BLaER1 (cell line): ENCODE results near the gene GFPT2.

ENCODE experiments used
- H3K27ac ChIP-seq: shearing (Covaris generic); formaldehyde crosslinking; 2 replicates; pipeline ENCODE4 v1.8.1; 2022
- H3K27me3 ChIP-seq: shearing (Covaris generic); formaldehyde crosslinking; 2 replicates; pipeline ENCODE4 v1.8.1; 2022
- H3K36me3 ChIP-seq: shearing (Covaris generic); formaldehyde crosslinking; 2 replicates; pipeline ENCODE4 v1.8.1; 2022
- H3K4me1 ChIP-seq: shearing (Covaris generic); formaldehyde crosslinking; 2 replicates; pipeline ENCODE4 v1.8.1; 2022
- H3K4me2 ChIP-seq: shearing (Covaris generic); formaldehyde crosslinking; 2 replicates; pipeline ENCODE4 v1.8.1; 2022
- H3K4me3 ChIP-seq: shearing (Covaris generic); formaldehyde crosslinking; 2 replicates; pipeline ENCODE4 v1.8.1; 2022
- H3K9ac ChIP-seq: shearing (Covaris generic); formaldehyde crosslinking; 2 replicates; pipeline ENCODE4 v1.8.1; 2022
- H3K9me3 ChIP-seq: shearing (Covaris generic); formaldehyde crosslinking; 2 replicates; pipeline ENCODE4 v1.8.1; 2022
- H4K20me1 ChIP-seq: shearing (Covaris generic); formaldehyde crosslinking; 2 replicates; pipeline ENCODE4 v1.8.1; 2022
- Cebpa-rat ChIP-seq: shearing (Covaris generic); IDR thresholded peaks from 2 replicates; pipeline ENCODE4 v1.8.1; 2022

GFPT2 gene

GRCh38 chr5:180290568-180291233, 62.4 kb downstream of the GFPT2 start:
- Histone ChIP-seq H3K4me2 (peak overlapping the region; percentile 94), H3K36me3 (peaks cover 28% of the 10 kb centered on the region), H4K20me1 (peaks cover 57% of the 10 kb centered on the region), H3K27ac (no peak overlapping the region), H3K4me3 (peak overlapping the region; percentile 96), H3K9me3 (0 out of 2 replicates have a peak, but pooled peaks cover 5% of the 10 kb centered on the region), H3K9ac (peak overlapping the region; percentile 53), H3K27me3 (no peaks in the 10 kb centered on the region), H3K4me1 (peaks cover 42% of the 10 kb centered on the region)
- no peak for TF ChIP-seq Cebpa-rat

DNA sequence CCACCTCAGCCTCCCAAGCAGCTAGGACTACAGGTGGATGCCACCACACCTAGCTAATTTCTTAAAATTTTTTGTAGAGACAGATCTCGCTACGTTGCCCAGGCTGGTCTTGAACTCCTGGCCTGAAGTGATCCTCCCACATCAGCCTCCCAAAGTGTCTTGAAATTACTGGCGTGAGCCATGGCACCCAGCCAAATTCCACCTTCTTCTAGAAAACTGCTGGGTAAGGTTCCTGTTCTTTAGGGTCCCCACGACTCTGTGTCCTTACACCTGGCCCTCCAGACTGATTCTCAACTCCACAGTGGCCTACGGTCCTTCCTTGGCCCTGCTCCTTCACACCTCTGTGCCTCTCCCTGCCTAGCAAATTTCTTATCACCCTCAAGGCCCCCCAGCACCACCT, 63.2 kb downstream of the GFPT2 start:
- H3K36me3 ChIP-seq = peaks cover 30% of the 10 kb centered on the region
- H3K4me1 ChIP-seq = peaks cover 38% of the 10 kb centered on the region
- H3K9ac ChIP-seq = peak overlapping the region; percentile 53; the same call in 1 of the 2 replicates
- TF ChIP-seq Cebpa-rat = no peak
- H3K27ac ChIP-seq = no peak overlapping the region
- no peaks in the 10 kb centered on the region for H3K27me3 ChIP-seq
- H4K20me1 ChIP-seq = peaks cover 62% of the 10 kb centered on the region
- no peak overlapping the region for H3K4me3 ChIP-seq
- H3K4me2 ChIP-seq = peak overlapping the region; percentile 94
- H3K9me3 ChIP-seq = 0 out of 2 replicates have a peak, but pooled peaks cover 5% of the 10 kb centered on the region

GRCh38 chr5:180289433-180289832, 63.7 kb downstream of the GFPT2 start:
- H3K4me1 ChIP-seq = peaks cover 33% of the 10 kb centered on the region
- peak overlapping the region; percentile 94 for H3K4me2 ChIP-seq
- no peak overlapping the region for H3K4me3 ChIP-seq
- peaks cover 67% of the 10 kb centered on the region for H4K20me1 ChIP-seq
- H3K9me3 ChIP-seq = 0 out of 2 replicates have a peak, but pooled peaks cover 5% of the 10 kb centered on the region
- H3K36me3 ChIP-seq = peaks cover 33% of the 10 kb centered on the region
- no peak for TF ChIP-seq Cebpa-rat
- no peaks in the 10 kb centered on the region for H3K27me3 ChIP-seq
- H3K27ac ChIP-seq = no peak overlapping the region
- no peak overlapping the region for H3K9ac ChIP-seq

- Histone ChIP-seq H3K36me3 (peaks cover 49% of the 10 kb centered on the region), H3K4me2 (no peak overlapping the region), H3K9me3 (0 out of 2 replicates have a peak, but pooled peaks cover 5% of the 10 kb centered on the region), H3K27me3 (no peaks in the 10 kb centered on the region), H3K4me1 (peaks cover 22% of the 10 kb centered on the region), H3K4me3 (no peak overlapping the region), H3K27ac (no peak overlapping the region), H4K20me1 (peaks cover 74% of the 10 kb centered on the region), H3K9ac (no peak overlapping the region)
- TF ChIP-seq Cebpa-rat = no peak
Observed at GRCh38 chr5:180287868-180288267, 65.3 kb downstream of the GFPT2 start.

DNA sequence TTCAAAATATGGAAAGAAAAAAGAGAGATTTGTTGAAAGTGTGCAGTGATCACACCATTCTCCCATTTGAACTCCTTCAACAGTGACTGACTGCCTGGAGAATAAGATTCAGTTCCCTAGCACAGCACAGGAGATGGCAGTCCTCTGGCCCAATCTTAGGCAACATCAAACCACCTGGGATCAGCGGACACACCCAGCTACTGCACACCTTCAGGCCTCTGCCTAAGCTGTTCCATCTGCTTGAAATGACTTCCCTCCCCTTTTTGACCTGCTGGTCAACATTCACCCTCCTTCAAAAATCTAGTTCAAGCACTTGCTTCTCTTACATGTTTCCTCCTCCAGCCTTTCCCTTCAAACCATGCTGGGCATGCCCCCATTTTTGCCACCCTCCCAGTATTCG, 65.7 kb downstream of the GFPT2 start:
- H4K20me1 ChIP-seq = peaks cover 79% of the 10 kb centered on the region
- no peak for TF ChIP-seq Cebpa-rat
- no peak overlapping the region for H3K9ac ChIP-seq
- H3K9me3 ChIP-seq = 0 out of 2 replicates have a peak, but pooled peaks cover 5% of the 10 kb centered on the region
- no peak overlapping the region for H3K4me3 ChIP-seq
- H3K27me3 ChIP-seq = no peaks in the 10 kb centered on the region
- peaks cover 22% of the 10 kb centered on the region for H3K4me1 ChIP-seq
- H3K36me3 ChIP-seq = peaks cover 54% of the 10 kb centered on the region
- no peak overlapping the region for H3K4me2 ChIP-seq
- no peak overlapping the region for H3K27ac ChIP-seq

- Histone ChIP-seq H3K4me3 (no peak overlapping the region), H3K9me3 (peaks cover 23% of the 10 kb centered on the region), H3K4me2 (no peak overlapping the region), H3K4me1 (peaks cover 3% of the 10 kb centered on the region), H3K27me3 (no peaks in the 10 kb centered on the region), H3K27ac (no peak overlapping the region), H3K36me3 (peaks cover 86% of the 10 kb centered on the region), H3K9ac (no peak overlapping the region), H4K20me1 (peaks cover 68% of the 10 kb centered on the region)
- no peak for TF ChIP-seq Cebpa-rat
Observed at GRCh38 chr5:180284149-180284548, 69.0 kb downstream of the GFPT2 start.

DNA sequence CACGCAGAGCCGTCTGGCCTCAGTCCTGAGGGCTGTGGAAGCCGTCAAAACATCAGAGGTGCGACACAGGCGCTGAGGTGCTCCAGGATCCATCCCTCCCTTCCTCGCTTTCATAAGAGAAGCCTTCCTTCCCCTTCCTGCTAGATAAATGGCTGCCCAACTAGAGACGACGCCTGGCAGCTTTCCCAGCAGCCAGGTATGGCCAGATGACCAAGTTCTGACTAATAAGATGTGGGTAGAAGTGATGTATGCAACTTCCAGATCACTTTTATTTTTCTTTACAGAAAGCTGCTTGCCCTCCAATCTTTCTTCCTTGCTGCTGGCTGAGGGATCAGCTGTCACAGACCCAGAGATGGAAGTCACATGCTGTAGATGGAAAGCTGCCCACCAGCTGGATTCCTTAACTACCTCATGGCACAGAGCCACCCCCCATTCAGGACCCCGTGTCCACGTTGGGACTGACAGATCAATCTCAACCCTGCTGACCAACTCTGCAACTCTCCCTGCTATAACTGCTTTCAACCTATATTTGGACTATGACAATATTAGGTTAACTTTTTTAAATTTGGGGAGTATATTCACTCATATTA, 70.0 kb downstream of the GFPT2 start:
- no peaks in the 10 kb centered on the region for H3K27me3 ChIP-seq
- no peak overlapping the region for H3K4me2 ChIP-seq
- H3K4me3 ChIP-seq = no peak overlapping the region
- no peaks in the 10 kb centered on the region for H3K4me1 ChIP-seq
- H4K20me1 ChIP-seq = peaks cover 57% of the 10 kb centered on the region
- no peak for TF ChIP-seq Cebpa-rat
- no peak overlapping the region for H3K27ac ChIP-seq
- no peak overlapping the region for H3K9ac ChIP-seq
- peaks cover 34% of the 10 kb centered on the region for H3K9me3 ChIP-seq
- H3K36me3 ChIP-seq = peaks cover 96% of the 10 kb centered on the region

DNA sequence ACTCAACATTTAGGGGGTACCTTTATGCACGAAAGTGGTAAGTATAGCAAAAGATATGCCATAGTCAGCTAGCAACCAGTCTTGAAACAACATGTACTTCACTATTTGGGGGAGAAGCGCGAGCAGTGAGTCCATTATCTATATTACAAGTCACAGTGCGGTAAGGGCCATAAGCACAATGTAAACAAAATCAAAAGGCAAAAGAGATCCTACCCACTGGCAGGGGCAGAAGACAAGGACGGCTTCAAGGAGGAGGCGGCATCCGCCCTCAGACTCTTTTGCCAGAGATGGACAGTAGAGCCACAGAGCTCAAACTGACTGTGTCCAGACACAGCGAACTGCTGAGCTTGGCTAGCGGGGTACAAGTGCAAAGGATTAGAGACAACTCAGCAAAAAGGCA, 70.9 kb downstream of the GFPT2 start:
- Histone ChIP-seq H3K27me3 (no peaks in the 10 kb centered on the region), H3K4me2 (no peak overlapping the region), H3K9me3 (peaks cover 40% of the 10 kb centered on the region), H3K36me3 (peaks cover 97% of the 10 kb centered on the region), H4K20me1 (peaks cover 49% of the 10 kb centered on the region), H3K4me1 (no peaks in the 10 kb centered on the region), H3K27ac (no peak overlapping the region), H3K4me3 (no peak overlapping the region), H3K9ac (no peak overlapping the region)
- no peak for TF ChIP-seq Cebpa-rat

GRCh38 chr5:180281706-180282105, 71.4 kb downstream of the GFPT2 start:
- H3K4me3 ChIP-seq = no peak overlapping the region
- H3K9me3 ChIP-seq = peaks cover 45% of the 10 kb centered on the region
- no peak overlapping the region for H3K27ac ChIP-seq
- no peak overlapping the region for H3K4me2 ChIP-seq
- no peaks in the 10 kb centered on the region for H3K4me1 ChIP-seq
- peaks cover 97% of the 10 kb centered on the region for H3K36me3 ChIP-seq
- no peak for TF ChIP-seq Cebpa-rat
- H3K27me3 ChIP-seq = no peaks in the 10 kb centered on the region
- no peak overlapping the region for H3K9ac ChIP-seq
- H4K20me1 ChIP-seq = peaks cover 43% of the 10 kb centered on the region

GRCh38 chr5:180274695-180275094, 78.4 kb downstream of the GFPT2 start:
- Histone ChIP-seq H3K36me3 (peaks cover 94% of the 10 kb centered on the region), H3K4me2 (no peak overlapping the region), H3K4me1 (no peaks in the 10 kb centered on the region), H3K9me3 (peaks cover 92% of the 10 kb centered on the region), H4K20me1 (no peaks in the 10 kb centered on the region), H3K9ac (no peak overlapping the region), H3K4me3 (no peak overlapping the region), H3K27ac (no peak overlapping the region), H3K27me3 (no peaks in the 10 kb centered on the region)
- TF ChIP-seq Cebpa-rat = no peak
